Measurements from ENCODE around the gene BCAS3. TPM values are rescaled to one million over a fixed set of nuclear protein-coding genes. Genes with fewer than 3 reads are reported as not detected.

BCAS3 gene
- total RNA-seq, 4 donors from 2014 or later, result 18.7 to 37.8 (median 24.9) TPM

GRCh38 chr17:60902399-60902798, 224.7 kb downstream of the BCAS3 start:
- TF ChIP-seq, protein P1, sequence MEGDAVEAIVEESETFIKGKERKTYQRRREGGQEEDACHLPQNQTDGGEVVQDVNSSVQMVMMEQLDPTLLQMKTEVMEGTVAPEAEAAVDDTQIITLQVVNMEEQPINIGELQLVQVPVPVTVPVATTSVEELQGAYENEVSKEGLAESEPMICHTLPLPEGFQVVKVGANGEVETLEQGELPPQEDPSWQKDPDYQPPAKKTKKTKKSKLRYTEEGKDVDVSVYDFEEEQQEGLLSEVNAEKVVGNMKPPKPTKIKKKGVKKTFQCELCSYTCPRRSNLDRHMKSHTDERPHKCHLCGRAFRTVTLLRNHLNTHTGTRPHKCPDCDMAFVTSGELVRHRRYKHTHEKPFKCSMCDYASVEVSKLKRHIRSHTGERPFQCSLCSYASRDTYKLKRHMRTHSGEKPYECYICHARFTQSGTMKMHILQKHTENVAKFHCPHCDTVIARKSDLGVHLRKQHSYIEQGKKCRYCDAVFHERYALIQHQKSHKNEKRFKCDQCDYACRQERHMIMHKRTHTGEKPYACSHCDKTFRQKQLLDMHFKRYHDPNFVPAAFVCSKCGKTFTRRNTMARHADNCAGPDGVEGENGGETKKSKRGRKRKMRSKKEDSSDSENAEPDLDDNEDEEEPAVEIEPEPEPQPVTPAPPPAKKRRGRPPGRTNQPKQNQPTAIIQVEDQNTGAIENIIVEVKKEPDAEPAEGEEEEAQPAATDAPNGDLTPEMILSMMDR (IDR thresholded peaks at IDR 0.05), result no peak
- ATAC-seq (ENCODE audit: low FRiP score) (no peak), DNase-seq (ENCODE audit: low spot score) (no peak)

- DNase-seq (ENCODE audit: low spot score) (no peak), ATAC-seq (ENCODE audit: low FRiP score) (no peak)
- TF ChIP-seq, protein P1 (IDR thresholded peaks at IDR 0.05), result no peak
These were observed 226.9 kb downstream of the BCAS3 start for GRCh38 chr17:60904582-60904981.

GRCh38 chr17:60905709-60906108, 228.1 kb downstream of the BCAS3 start:
- TF ChIP-seq, protein P1 (IDR thresholded peaks at IDR 0.05), result no peak
- DNase-seq (ENCODE audit: low spot score) (no peak), ATAC-seq (ENCODE audit: low FRiP score) (no peak)

DNA sequence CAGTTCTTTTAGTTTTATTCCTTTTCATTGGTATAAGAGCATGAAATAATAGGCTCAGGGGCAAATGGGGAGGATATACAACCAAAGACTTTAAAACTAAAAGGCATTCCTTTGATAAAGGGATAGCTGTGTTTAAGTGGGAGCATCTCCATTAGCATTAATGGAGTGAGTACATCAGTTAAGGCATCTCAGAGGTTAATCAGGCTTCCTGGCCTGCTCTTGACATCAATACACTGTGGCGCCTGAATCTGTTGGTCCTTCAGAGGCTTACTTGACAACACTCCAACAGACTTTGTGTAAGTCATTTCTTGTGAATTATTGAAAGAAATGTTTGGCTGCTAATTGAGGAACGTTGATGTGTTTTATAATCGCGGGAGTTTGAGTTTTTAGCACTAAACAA, 230.7 kb downstream of the BCAS3 start:
- TF ChIP-seq, protein P1 (IDR thresholded peaks at IDR 0.05), result no peak
- DNase-seq (ENCODE audit: low spot score), result no peak
- no peak for ATAC-seq (ENCODE audit: low FRiP score)

- DNase-seq (ENCODE audit: low spot score) (no peak), ATAC-seq (ENCODE audit: low FRiP score) (no peak)
- TF ChIP-seq, protein P1 (IDR thresholded peaks at IDR 0.05), result no peak
These were observed 231.8 kb downstream of the BCAS3 start for GRCh38 chr17:60909405-60909804.

DNA sequence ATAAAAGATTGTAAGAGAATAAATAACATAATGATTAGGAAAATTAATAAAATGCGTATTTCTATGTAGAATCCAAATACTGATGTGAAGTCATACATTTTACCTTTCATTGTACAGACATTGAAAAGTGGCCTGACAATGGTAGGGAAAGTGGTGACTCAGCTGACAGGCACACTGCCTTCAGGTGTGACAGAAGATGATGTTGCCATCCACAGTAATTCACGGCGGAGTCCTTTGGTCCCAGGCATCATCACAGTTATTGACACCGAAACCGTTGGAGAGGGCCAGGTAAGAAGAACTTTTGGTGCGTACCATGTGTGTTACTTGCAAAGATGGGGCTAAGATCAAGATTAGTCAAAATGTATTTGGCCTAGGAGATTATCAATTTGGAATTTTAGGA, 232.8 kb downstream of the BCAS3 start:
- no peak for DNase-seq (ENCODE audit: low spot score)
- TF ChIP-seq, protein P1 (IDR thresholded peaks at IDR 0.05), result no peak
- no peak for ATAC-seq (ENCODE audit: low FRiP score)

- ATAC-seq (ENCODE audit: low FRiP score) (no peak), DNase-seq (ENCODE audit: low spot score) (no peak)
- TF ChIP-seq, protein P1 (IDR thresholded peaks at IDR 0.05), result no peak
These were observed 236.4 kb downstream of the BCAS3 start for GRCh38 chr17:60914078-60914477.
